Measurements from ENCODE around the gene PHACTR1. TPM values are rescaled to one million over a fixed set of nuclear protein-coding genes. Genes with fewer than 3 reads are reported as not detected.

The PHACTR1 gene
- total RNA-seq, 1 donor from 2014 or later, result 72.8 TPM

DNA sequence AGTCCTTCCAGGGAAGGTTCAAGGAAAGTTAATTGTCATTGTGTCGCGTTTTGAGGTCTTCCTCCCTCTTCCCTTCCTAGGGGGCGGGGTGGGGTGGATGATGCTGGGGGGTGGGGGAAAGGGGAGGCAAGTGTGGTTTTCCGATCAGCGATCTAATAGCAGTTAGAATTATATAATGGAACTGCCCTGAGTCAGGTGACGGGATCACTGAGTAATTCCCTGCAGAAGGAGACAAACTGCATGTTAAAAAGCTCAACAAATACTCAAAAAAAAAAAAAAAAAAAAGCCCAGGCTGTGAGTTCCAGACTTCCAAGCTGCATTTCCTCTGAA, 240.4 kb downstream of the PHACTR1 start:
- H3K27me3 ChIP-seq, result no peaks in the 10 kb centered on the region
- peak overlapping the region; percentile 60 for H3K4me3 ChIP-seq
- TF ChIP-seq, protein P1, sequence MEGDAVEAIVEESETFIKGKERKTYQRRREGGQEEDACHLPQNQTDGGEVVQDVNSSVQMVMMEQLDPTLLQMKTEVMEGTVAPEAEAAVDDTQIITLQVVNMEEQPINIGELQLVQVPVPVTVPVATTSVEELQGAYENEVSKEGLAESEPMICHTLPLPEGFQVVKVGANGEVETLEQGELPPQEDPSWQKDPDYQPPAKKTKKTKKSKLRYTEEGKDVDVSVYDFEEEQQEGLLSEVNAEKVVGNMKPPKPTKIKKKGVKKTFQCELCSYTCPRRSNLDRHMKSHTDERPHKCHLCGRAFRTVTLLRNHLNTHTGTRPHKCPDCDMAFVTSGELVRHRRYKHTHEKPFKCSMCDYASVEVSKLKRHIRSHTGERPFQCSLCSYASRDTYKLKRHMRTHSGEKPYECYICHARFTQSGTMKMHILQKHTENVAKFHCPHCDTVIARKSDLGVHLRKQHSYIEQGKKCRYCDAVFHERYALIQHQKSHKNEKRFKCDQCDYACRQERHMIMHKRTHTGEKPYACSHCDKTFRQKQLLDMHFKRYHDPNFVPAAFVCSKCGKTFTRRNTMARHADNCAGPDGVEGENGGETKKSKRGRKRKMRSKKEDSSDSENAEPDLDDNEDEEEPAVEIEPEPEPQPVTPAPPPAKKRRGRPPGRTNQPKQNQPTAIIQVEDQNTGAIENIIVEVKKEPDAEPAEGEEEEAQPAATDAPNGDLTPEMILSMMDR (IDR thresholded peaks at IDR 0.05), result no peak
- peaks cover 5% of the 10 kb centered on the region for H3K4me1 ChIP-seq
- H3K27ac ChIP-seq, result peak overlapping the region; percentile 70
- intact Hi-C loops (cut with DNase I), result no loop called here
- no peak for ATAC-seq
- no peaks in the 10 kb centered on the region for H3K9me3 ChIP-seq
- no peak for DNase-seq
- no peaks in the 10 kb centered on the region for H3K36me3 ChIP-seq

GRCh38 chr6:12957321-12958051, 240.9 kb downstream of the PHACTR1 start:
- no peaks in the 10 kb centered on the region for H3K9me3 ChIP-seq
- intact Hi-C loops (cut with DNase I), result no loop called here
- peak; percentile 92 for DNase-seq
- peak overlapping the region; percentile 60 for H3K4me3 ChIP-seq
- no peaks in the 10 kb centered on the region for H3K27me3 ChIP-seq
- H3K36me3 ChIP-seq, result no peaks in the 10 kb centered on the region
- ATAC-seq, result peak; percentile 92
- peaks cover 10% of the 10 kb centered on the region for H3K4me1 ChIP-seq
- TF ChIP-seq, protein P1 (IDR thresholded peaks at IDR 0.05), result peak; percentile 5
- peak overlapping the region; percentile 70 for H3K27ac ChIP-seq

DNA sequence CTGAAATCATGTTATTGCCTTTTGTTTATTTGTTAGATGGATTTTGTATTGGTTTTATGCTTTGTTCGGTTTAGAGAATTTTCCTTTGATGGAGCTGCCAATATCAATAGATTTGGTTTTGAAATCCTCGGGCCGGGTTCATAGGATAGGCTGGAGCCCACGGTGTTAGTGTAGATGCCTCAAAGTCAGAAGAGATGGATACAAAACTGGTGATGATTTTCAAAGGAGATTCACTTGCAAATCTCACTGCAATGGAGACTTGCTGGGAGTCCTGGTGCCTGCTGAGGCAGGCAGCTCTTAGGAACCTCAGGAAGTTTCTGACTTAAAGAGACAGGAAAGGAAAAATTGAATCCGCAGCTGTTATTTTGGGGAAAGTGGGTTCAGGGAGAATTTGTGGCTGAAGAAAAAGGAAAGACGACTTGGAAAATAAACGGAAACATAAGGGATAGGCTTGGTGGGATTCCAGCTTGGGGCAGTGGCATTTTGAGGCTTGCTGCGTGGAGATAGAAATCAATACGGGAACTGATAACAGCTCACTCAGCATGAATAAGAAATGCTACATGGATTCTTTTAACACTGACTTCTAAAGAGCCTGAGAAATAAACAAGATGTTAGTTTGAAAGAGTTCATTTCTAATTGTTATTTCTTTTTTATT, 241.6 kb downstream of the PHACTR1 start:
- Histone ChIP-seq H3K27ac (peak overlapping the region; percentile 70), H3K36me3 (no peaks in the 10 kb centered on the region), H3K27me3 (no peaks in the 10 kb centered on the region), H3K4me1 (peaks cover 17% of the 10 kb centered on the region), H3K4me3 (peak overlapping the region; percentile 60), H3K9me3 (no peaks in the 10 kb centered on the region)
- intact Hi-C loops (cut with DNase I), result no loop called here
- no peak for DNase-seq
- ATAC-seq, result no peak
- TF ChIP-seq, protein P1 (IDR thresholded peaks at IDR 0.05), result no peak

GRCh38 chr6:12961761-12962160, 245.2 kb downstream of the PHACTR1 start:
- ATAC-seq (no peak), DNase-seq (no peak)
- Histone ChIP-seq H3K4me1 (peaks cover 26% of the 10 kb centered on the region), H3K36me3 (no peaks in the 10 kb centered on the region), H3K9me3 (no peaks in the 10 kb centered on the region), H3K27me3 (no peaks in the 10 kb centered on the region), H3K4me3 (no peak overlapping the region), H3K27ac (peak overlapping the region; percentile 78)
- TF ChIP-seq, protein P1 (IDR thresholded peaks at IDR 0.05), result no peak
- intact Hi-C loops (cut with DNase I), result no loop called here

DNA sequence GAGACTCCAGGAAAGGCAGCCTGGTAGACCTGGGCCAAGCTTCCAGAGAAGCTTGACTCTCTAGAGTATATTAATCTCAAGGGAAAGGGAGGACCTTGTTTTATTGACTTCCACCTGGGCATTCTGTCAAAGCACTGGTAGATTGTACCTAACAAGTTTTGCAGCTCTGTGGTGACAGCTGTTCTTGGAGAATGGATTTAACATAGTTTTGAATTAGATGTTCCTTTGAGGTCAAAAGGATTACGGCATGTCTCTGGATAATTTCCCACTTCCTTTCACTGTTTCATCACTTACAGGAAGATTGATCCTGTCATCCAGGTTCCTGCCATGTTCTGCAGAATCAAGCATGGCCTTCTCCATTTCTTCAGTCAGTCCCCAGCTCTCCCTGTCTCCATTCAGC, 246.0 kb downstream of the PHACTR1 start:
- TF ChIP-seq, protein P1 (IDR thresholded peaks at IDR 0.05), result no peak
- Histone ChIP-seq H3K4me1 (peaks cover 26% of the 10 kb centered on the region), H3K9me3 (no peaks in the 10 kb centered on the region), H3K4me3 (no peak overlapping the region), H3K27me3 (no peaks in the 10 kb centered on the region), H3K36me3 (no peaks in the 10 kb centered on the region), H3K27ac (peak overlapping the region; percentile 78)
- ATAC-seq (peak; percentile 12), DNase-seq (no peak)
- intact Hi-C loops (cut with DNase I), result no loop called here

Measured in upper lobe of right lung (tissue), 1 donor.